Endothelial cell of umbilical vein (primary cell): ENCODE results near the gene NTMT1.

ENCODE experiments used
- EZH2 ChIP-seq: IDR thresholded peaks from 2 replicates; pipeline ENCODE4 v1.6.1; 2012; ENCODE audit warnings: borderline replicate concordance, low read depth, mild to moderate bottlenecking, moderate library complexity, low read length, inconsistent platforms; ENCODE audit not compliant: severe bottlenecking
- FOS ChIP-seq: IDR thresholded peaks from 2 replicates; pipeline ENCODE4 v1.6.1; 2011; ENCODE audit warnings: mild to moderate bottlenecking, low read length, moderate library complexity, borderline replicate concordance; ENCODE audit not compliant: insufficient read depth
- GATA2 ChIP-seq: IDR thresholded peaks from 2 replicates; pipeline ENCODE4 v1.7.0; 2011; ENCODE audit warnings: low read depth, mild to moderate bottlenecking, moderate library complexity, mixed read lengths, low read length; ENCODE audit not compliant: insufficient read length, insufficient read depth
- JUN ChIP-seq: IDR thresholded peaks from 2 replicates; pipeline ENCODE4 v1.6.1; 2011; ENCODE audit warnings: borderline replicate concordance, low read depth; ENCODE audit not compliant: insufficient read length, insufficient read depth
- MYC ChIP-seq: IDR thresholded peaks from one replicate; pipeline ENCODE4 v1.6.1; 2011; ENCODE audit warnings: mild to moderate bottlenecking, low read depth, low read length
- POLR2A ChIP-seq: IDR thresholded peaks from 2 replicates; pipeline ENCODE4 v1.6.1; 2012; ENCODE audit warnings: low read depth, mild to moderate bottlenecking, control low read depth, low read length
- POLR2AphosphoS5 ChIP-seq: IDR thresholded peaks from 2 replicates; pipeline ENCODE4 v1.6.1; 2012; ENCODE audit warnings: low read depth, mild to moderate bottlenecking, control low read depth, low read length, moderate library complexity; ENCODE audit not compliant: insufficient read depth
- TF ChIP-seq, protein P1 (sequence below): IDR thresholded peaks from 2 replicates; pipeline ENCODE4 v1.6.1; 2011; ENCODE audit not compliant: insufficient read depth, insufficient read length
- TF ChIP-seq, protein P2 (sequence below), 2 donors: IDR thresholded peaks; 1 replicate in 1 of 2; 2 replicates in 1 of 2; pipeline ENCODE4 v1.5.1; 2011; ENCODE audit warnings: low read length in 2 of 2, mild to moderate bottlenecking in 2 of 2, moderate library complexity in 2 of 2, control low read depth in 1 of 2, inconsistent platforms in 1 of 2, low read depth in 1 of 2; ENCODE audit not compliant: insufficient read depth in 1 of 2; ENCODE audit errors: extremely low read depth in 1 of 2

DNA sequence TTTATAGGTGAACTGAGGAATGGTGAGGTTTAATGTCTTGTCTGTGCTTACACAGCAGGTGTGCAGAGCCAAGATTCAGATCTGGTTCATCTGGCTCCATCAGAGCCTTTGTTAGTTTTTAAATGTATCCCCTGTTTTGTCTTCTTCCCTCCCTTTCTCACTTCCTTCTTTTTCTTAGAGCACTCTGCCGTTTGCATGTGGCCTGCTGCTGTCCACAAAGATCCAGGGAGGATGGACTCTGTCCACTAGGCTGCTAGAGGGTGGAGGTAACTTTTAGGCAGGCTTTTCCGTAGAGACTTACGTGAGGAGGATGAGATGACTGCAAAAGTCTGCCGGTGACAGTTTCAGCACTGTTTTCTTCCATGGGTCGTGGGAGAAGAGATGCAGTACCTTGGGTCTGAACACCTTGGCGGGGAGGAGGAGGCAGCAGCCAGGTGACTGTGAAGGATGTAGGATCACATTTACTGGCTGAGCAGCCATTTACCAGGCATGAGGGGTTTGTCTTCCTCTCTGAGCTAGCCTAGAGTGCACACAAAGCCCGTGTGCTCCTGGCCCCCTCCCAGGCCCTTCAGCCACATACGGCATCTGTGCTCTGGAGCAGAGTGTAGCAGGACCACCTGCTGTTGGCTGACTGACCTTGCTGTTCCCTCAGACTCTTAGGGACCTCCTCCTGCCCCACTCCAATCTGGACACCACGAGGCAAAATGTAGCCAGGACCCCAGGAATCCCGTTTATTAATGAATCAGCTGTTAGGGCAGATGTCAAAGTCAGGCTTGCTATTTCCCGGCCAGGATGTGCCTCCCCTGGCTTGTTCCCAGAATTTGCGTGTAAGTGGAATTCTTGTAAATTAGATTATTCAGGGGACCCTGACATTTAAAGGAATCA, 1.8 kb downstream of the NTMT1 start:
- TF ChIP-seq POLR2A (no peak), EZH2 (no peak), FOS (no peak), POLR2AphosphoS5 (no peak), JUN (no peak), GATA2 (no peak), MYC (no peak)
- TF ChIP-seq, protein P1, sequence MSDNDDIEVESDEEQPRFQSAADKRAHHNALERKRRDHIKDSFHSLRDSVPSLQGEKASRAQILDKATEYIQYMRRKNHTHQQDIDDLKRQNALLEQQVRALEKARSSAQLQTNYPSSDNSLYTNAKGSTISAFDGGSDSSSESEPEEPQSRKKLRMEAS, result no peak
- TF ChIP-seq, protein P2, sequence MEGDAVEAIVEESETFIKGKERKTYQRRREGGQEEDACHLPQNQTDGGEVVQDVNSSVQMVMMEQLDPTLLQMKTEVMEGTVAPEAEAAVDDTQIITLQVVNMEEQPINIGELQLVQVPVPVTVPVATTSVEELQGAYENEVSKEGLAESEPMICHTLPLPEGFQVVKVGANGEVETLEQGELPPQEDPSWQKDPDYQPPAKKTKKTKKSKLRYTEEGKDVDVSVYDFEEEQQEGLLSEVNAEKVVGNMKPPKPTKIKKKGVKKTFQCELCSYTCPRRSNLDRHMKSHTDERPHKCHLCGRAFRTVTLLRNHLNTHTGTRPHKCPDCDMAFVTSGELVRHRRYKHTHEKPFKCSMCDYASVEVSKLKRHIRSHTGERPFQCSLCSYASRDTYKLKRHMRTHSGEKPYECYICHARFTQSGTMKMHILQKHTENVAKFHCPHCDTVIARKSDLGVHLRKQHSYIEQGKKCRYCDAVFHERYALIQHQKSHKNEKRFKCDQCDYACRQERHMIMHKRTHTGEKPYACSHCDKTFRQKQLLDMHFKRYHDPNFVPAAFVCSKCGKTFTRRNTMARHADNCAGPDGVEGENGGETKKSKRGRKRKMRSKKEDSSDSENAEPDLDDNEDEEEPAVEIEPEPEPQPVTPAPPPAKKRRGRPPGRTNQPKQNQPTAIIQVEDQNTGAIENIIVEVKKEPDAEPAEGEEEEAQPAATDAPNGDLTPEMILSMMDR (IDR thresholded peaks at IDR 0.05; ENCODE audit: extremely low read depth in 1 of 2, insufficient read depth in 1 of 2, low read depth in 1 of 2, low read length in 2 of 2), result no peak
